HG03135 (cell line): ENCODE measurements around the gene SAMD4B.

Source experiments
- ATAC-seq: cut with Tn5 transposase; IDR thresholded peaks from one replicate; pipeline ENCODE4 v1.9.1; 2021; ENCODE audit warnings: mild to moderate bottlenecking, moderate library complexity; ENCODE audit not compliant: unreplicated experiment

Gene SAMD4B

DNA sequence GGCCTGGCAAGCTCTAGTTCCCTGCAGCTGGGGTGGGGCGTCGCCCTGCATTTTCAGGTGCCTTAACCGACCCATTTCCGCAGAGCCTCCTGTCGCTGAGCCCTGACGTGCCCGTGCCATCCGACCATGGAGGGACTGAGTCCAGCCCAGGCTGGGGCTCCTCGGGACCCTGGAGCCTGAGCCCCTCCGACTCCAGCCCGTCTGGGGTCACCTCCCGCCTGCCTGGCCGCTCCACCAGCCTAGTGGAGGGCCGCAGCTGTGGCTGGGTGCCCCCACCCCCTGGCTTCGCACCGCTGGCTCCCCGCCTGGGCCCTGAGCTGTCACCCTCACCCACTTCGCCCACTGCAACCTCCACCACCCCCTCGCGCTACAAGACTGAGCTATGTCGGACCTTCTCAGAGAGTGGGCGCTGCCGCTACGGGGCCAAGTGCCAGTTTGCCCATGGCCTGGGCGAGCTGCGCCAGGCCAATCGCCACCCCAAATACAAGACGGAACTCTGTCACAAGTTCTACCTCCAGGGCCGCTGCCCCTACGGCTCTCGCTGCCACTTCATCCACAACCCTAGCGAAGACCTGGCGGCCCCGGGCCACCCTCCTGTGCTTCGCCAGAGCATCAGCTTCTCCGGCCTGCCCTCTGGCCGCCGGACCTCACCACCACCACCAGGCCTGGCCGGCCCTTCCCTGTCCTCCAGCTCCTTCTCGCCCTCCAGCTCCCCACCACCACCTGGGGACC is 65.6 kb downstream of the SAMD4B start:
- ATAC-seq, result no peak

DNA sequence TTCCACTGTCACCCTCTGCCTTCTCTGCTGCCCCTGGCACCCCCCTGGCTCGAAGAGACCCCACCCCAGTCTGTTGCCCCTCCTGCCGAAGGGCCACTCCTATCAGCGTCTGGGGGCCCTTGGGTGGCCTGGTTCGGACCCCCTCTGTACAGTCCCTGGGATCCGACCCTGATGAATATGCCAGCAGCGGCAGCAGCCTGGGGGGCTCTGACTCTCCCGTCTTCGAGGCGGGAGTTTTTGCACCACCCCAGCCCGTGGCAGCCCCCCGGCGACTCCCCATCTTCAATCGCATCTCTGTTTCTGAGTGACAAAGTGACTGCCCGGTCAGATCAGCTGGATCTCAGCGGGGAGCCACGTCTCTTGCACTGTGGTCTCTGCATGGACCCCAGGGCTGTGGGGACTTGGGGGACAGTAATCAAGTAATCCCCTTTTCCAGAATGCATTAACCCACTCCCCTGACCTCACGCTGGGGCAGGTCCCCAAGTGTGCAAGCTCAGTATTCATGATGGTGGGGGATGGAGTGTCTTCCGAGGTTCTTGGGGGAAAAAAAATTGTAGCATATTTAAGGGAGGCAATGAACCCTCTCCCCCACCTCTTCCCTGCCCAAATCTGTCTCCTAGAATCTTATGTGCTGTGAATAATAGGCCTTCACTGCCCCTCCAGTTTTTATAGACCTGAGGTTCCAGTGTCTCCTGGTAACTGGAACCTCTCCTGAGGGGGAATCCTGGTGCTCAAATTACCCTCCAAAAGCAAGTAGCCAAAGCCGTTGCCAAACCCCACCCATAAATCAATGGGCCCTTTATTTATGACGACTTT is 66.4 kb downstream of the SAMD4B start:
- ATAC-seq, result no peak

DNA sequence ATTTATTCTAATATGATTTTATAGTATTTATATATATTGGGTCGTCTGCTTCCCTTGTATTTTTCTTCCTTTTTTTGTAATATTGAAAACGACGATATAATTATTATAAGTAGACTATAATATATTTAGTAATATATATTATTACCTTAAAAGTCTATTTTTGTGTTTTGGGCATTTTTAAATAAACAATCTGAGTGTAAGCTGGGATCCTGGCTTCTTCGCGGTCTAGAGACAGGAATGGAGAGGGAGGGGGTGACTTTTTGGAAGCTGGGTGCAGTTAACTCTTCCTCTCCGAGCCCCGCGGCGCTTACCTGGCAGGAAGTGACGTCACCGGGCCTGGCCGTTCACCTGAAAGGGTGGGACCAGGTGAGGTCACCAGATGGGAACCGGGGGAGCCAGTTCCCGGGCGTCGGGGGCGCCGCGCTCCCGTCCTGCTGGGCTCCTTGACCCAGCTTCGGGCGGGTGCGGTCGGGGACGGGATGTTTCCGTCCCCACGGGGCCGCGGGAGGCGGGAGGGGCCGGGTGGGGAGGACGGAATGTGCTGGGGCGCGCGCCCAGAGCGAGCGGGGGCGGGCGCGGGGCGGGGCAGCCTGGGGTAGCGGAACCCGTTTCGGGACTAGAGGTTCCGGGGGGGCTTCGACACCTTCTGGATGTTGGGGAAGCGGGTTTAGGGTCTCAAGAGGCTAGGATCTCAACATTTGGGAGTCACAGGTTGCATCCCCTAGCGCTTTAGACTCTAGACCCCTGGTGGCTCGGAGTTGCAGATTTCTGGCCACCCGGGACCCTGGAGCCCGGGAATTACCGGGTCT is 67.2 kb downstream of the SAMD4B start:
- no peak for ATAC-seq

DNA sequence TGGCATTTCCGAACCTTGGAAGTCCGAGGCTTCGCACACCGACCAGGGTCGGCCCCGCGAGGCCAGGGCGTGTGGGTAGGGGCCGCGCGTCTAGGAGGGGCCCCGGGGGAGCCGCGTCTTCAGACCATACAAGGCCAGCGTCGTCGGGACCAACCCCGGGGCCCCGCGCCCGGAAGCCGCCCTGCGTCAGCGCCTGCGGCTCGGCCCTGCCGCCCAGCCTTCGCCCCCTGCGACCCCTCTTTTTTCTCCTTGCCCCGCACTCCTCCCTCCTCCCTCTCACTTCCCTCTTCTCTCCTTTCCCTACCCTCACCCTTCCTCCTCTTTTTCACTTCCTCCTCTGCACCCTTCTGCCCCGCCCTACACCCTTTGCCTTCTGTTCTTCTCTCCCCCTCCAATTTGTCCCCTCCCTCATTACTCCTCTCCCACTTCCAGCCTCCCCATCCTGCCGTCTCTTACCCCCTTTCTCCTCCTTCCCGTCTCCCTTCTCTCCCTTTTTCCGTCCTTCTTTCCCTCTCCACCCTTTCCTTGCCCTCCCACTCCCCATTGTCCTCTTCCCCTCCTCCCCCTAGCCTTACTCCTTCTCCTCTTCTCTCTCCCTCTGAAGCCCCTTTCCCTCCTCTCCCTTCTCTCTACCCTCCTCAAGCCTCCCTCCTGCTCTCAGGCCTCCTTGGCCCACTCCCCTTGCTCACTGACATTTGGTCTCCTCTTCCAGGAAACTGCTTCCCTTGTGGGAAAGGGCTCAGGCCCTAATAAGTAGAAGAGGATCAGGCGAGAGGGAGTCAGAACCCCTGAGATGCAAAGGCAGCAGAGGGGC is 68.0 kb downstream of the SAMD4B start:
- ATAC-seq, result no peak

DNA sequence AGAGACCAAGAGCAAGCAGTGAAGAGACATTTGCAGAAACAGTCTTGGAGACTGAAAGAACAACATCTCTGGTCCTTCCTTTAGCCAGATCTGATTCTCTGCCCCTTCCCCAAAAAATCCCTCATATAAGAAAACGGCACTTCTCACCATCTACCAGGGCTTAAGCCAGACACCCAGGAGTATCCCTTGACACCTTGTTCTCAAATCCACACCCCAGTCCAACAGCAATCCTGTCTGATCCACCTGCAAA is 68.5 kb downstream of the SAMD4B start:
- no peak for ATAC-seq

DNA sequence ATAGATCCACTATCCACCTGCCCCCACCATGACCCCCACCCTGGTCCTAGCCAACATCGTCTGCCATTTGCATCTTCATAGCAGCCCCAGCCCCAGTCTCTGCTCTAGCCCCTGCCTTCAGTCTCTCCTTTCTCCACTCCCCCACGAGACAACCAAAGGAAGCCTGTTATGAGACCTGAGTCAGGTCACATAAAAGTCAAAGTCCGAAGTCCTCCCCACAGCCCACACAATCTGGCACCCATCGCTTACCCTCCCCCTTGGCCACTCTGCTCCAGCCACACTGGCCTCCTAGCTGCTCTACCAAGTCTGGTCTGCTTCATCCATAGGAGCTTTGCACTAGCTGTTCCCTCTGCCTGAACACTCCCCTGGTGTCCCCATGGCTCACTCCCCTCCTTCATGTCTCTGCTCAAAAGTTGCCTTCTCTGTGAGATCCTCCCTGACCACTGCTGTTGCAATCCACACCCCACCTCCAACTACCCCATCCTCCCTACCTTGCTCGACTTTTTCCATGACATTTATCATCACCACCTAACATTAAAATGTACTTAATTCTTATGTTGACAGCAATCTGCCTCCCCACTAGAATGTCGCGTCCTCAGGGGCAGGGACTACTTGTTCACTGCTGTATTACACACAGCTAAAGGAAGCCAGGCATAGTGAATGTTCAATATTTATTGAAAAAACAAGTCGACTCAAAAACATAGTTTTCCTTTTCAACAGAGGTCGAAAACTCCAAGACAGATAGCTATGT is 69.0 kb downstream of the SAMD4B start:
- ATAC-seq, result no peak

DNA sequence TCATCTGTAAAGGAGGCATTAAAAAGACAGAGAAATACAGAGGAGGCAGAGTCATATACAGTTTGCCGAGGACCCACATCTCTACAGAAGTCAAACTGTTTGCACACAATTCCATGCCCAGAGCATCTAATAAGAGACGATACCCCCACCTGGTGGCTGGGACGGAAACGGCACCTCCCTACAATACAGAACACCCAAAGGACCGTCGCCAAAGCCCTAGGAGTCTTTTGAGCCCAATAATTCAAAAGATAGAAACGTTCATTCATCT is 69.5 kb downstream of the SAMD4B start:
- ATAC-seq, result peak; percentile 31

DNA sequence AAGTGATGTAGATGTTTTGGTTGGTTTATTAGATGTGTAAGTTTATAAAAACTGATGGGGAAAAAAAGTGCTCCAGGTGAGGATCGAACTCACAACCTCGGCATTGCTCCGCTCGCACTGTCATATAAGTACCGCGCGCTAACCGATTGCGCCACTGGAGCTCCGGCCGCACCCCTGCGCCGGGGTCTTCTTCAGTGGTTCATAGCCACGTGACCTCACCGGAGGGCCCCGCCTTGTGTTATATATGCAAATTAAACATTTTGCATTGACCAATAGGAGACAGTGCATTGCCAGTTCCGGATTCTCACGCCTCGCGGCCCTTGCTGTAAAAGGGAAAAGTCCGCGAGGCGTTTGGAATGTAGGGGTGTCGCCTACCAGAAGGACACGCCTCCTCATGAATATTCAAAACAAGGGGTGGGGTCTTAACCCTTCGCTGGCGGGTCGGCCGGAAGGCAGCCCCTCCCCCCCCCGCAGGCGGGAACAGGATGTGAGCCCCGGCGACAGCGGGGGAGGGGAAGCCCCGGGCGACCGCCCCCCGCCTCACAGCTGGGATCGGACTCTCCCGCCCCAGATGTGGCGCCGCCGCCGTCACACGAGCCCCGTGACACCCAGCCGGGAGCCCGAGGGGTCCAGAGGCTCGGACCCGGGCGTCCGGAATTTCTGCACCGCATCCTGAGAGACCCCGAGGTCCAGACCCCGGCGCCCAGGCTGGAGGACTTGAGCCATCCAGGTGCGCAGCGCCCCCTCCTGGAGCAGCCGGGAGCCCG is 70.1 kb downstream of the SAMD4B start, which contains the start of gene PLEKHG2:
Gene PLEKHG2 (plus strand): TSS at position 570 of the 767 bp plus-strand sequence. CDS start 1,418 bp downstream, outside the sequence.
- ATAC-seq, result peak; percentile 60

DNA sequence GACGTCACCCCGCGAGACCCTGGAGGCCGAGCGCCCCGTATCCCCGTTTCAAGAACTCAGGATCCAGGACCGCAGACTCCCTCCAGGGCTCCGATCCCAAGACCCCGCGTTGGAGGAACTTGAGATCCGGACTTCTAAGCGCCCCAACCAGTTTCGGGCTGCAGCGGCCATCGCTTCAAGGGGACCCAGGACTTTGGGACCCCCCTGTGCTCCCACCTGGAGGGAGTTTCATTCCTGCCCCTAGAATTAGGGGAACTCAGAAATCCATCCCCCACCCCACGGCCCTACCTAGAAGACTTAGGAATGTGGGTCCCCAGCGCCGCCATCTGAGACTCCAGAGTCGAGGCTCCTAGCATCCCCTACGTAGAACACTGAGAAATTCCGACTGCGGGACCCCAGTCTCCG is 70.6 kb downstream of the SAMD4B start:
- no peak for ATAC-seq

DNA sequence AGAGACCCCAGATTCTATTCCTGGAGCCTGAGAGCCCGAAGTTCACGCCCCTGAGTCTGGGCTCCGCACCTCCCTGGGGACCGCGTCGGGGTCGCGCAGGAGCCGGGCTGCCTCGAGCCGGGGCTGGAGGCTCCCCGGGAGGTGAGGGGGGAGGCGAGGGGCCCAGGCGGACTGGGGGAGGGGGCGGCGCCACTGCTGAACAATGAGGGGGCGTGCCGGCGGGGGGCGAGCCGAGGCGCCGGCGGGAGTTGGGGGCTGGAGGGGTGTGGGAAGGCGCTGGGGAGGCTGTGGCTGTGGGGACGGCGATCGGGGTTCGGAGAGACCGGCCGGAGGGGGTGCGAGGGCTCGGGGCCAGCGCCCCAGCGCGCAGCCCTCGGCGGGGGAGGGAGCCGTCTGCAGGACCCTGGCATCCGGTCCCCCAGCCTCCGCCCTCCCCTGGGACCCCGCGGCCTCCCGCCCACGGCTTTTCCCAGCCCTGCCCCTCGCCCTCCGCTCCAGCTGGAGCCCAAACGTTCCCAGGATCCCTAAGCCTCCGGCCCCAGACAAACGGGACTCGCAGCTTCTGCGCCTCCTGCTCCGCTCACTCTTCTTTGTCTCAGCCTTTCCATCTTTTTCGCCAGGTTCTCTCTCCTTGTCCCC is 71.2 kb downstream of the SAMD4B start:
- no peak for ATAC-seq

DNA sequence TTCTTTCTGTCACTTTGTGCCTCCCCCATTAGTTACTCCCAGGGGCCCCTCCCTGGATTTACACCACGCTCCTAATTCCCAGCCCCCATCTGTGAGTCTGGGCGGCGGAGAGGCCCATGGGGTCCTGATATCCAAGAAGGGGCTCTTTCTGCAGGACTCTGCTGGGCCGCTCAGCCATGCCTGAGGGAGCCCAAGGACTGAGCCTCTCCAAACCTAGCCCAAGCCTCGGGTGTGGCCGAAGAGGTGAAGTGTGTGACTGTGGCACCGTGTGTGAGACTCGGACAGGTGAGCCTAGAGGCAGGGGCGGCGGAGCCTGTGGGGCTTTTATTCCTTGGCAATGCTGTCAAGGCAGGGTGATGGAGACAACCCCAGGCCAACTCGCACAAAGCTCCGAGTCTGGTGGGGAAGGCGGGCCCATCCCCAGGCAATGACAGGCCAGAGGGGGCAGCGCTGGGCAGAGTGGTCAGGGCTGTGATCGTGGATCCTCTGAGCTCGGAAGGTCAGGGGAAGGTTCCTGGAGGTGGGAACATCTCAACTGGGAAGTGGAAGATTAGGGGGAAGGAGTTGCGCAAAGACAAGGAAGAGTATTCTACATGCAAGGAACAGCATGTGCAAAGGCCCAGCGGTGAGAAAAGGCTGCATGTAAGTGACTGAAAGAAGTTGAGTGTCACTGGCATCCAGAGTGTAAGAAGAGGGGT is 71.8 kb downstream of the SAMD4B start:
- ATAC-seq, result no peak

DNA sequence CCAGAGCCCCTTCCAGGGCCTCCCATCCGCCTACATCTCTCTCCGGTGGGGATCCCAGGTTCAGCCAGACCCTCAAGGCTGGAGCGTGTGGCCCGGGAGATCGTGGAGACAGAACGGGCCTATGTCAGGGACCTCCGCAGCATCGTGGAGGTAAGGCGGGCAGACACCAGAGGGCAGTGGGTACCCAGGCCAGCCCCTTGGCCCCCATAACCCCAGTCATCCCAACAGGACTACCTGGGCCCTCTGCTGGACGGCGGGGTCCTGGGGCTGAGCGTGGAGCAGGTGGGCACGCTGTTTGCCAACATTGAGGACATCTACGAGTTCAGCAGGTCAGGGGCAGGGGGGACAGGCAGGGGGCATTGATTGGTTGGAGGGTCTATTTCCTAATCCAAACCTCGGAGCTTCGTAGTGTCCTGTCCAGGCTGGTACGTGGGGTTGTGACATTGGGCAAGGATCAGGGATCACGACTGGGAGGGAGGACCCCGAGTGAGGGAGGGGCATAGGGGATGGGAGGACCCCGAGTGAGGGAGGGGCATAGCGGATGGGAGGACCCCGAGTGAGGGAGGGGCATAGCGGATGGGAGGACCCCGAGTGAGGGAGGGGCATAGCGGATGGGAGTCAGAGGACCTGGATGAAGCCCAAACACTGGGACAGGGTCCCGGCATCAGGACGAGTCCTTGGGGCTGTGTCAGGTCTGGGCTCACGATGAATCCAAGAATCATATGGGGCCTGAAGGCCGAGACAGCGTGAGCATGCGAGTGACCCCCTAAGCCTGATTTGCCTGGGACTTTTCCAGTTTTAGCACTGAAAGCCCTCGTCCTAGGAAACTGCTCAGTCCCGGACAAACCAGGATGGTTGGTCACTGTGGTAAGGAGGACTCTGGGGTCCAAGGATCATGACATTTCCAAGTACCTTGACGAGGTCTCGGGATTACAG is 73.2 kb downstream of the SAMD4B start:
- no peak for ATAC-seq

DNA sequence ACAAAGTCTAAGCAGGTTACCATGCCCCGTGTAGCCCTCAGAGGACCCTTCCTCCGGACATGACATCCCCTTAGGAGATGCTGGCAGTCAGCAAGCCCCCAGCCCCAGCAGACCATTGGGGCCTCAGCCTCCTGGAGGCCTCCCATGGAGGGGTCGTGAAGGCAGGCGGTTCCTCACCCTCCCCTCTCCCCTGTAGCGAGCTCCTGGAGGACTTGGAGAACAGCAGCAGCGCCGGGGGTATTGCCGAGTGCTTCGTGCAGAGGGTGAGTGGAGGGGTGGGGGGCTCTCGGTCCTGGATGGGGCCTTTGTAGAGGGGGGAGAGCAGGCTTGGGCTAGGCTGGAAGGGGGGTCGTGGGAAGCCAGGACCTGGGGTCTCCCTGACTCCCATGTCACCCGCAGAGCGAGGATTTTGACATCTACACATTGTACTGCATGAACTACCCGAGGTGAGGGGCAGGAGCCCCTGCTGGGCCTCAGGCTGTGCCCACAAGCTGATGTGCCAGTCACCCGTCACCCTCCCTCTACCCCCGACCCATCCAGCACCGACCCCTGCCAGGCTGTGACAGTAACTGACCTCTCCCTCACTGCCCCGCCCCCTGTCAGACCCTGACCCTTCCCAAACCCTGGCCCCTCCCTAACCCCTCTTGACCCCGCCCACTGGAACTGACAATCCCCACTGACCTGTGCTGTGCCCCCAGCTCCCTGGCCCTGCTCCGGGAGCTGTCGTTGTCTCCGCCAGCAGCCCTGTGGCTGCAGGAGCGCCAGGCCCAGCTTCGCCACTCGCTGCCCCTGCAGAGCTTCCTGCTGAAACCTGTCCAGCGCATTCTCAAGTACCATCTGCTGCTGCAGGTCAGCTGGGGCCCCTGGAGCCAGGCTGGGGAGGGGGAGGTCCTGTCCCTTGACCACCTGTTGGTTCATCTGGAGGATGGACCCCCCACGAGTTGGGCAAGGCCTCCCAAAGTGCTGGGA is 74.2 kb downstream of the SAMD4B start:
- ATAC-seq, result no peak

DNA sequence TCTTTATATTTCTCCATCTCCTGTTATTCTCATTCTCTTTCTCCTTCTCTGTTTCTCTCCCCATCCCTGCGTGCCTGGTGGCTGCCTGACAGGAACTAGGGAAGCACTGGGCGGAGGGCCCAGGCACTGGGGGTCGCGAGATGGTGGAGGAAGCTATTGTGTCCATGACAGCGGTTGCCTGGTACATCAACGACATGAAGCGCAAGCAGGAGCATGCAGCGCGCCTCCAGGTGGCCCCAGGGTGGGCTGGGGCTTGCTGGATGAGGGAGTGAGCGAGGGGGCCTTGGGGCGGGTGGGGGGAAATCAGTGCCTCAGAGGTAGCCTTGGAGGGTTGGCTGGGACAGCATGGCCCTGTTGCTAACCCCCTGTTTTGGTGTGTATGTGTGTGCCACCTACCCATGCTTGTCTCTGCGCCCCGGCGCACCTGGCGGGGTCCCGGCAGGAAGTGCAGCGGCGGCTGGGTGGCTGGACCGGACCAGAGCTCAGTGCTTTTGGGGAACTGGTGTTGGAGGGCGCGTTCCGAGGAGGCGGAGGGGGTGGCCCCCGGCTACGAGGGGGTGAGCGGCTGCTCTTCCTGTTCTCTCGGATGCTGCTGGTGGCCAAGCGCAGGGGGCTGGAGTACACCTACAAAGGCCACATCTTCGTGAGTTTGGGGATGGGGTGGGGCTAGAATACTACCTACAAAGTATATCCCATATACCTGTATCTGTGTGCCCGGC is 75.4 kb downstream of the SAMD4B start:
- ATAC-seq, result no peak

DNA sequence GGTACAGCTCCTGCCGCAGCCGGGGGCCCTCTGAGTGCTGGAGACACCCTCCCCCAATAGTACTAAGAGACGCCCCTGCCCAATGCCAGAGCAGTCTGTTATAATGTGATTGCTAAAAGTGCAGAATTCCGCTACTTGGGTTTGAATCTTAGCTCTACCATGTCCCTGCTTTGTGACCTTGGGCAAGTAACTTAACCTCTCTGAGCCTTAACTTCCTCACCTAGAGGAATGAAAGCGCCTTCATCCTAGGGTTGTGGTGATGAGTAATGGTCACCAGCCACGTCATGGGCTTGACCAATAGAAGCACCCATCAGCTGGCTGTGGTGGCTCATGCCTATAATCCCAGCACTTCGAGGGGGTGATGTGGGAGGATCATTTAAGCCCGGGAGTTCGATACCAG is 76.8 kb downstream of the SAMD4B start:
- ATAC-seq, result no peak

DNA sequence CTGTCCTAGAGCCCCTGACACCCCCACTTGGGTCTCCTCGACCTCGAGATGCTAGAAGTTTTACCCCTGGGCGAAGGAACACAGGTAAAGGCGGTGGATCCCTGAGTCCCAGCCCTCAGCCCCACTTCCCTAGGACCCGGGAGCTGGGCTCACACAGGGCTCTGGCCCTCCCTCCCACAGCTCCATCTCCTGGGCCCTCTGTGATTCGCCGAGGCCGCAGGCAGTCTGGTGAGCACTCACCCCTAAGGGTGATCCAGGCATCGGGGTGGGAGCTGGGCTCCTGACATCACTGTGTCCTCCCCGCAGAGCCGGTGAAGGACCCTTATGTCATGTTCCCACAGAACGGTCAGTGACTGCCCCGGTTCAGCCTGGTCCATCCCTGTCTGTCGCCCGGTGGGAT is 78.5 kb downstream of the SAMD4B start:
- ATAC-seq, result no peak
